A549 (cell line): ENCODE results near the gene PLEKHA4.

Experiments used
- BHLHE40 ChIP-seq: IDR thresholded peaks from 2 replicates; pipeline ENCODE4 v1.6.1; 2012; ENCODE audit warnings: low read depth, low read length, inconsistent platforms
- KDM1A ChIP-seq: fragments of 200-600 bp; sonication (generic); IDR thresholded peaks from 2 replicates; pipeline ENCODE4 v1.6.1; 2016; ENCODE audit warnings: low read depth, mild to moderate bottlenecking
- TF ChIP-seq, protein P1 (sequence below): fragments of 250-450 bp; sonication (Bioruptor Pico); IDR thresholded peaks from 2 replicates; pipeline ENCODE4 v1.5.0; 2020; ENCODE audit warnings: low read depth, mild to moderate bottlenecking, moderate library complexity
- TF ChIP-seq, protein P2 (sequence below): fragments of >200 bp; sonication (Bioruptor Twin); formaldehyde crosslinking; IDR thresholded peaks from 3 replicates; pipeline ENCODE4 v1.5.1; 2016
- TF ChIP-seq, protein P3 (sequence below): fragments of 200-600 bp; sonication (generic); IDR thresholded peaks from 2 replicates; pipeline ENCODE4 v1.6.1; 2016; ENCODE audit warnings: antibody characterized with exemption, mild to moderate bottlenecking, moderate library complexity

DNA sequence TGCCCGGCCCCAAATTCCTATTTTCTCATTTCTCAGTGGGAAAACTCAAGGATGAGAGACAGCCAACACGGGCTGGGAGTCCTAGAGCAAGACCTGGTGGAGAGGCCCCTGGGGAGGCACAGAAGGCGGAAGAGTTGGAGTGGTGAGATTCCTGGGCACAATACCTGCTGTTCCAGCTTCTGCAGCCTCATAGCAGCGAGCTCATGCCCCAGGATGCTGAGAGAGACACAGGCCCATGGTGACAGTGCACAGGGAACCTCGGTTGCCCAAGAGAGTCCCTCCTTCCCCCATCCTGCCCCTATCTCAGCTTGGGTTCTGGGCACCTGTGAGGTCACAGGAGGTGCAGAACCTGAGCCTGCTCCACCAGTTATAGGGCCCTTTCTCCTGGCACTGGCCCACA, 28.8 kb upstream of the PLEKHA4 start:
- TF ChIP-seq BHLHE40 (no peak), KDM1A (no peak)
- TF ChIP-seq, protein P1, sequence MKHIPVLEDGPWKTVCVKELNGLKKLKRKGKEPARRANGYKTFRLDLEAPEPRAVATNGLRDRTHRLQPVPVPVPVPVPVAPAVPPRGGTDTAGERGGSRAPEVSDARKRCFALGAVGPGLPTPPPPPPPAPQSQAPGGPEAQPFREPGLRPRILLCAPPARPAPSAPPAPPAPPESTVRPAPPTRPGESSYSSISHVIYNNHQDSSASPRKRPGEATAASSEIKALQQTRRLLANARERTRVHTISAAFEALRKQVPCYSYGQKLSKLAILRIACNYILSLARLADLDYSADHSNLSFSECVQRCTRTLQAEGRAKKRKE (CRISPR knock-in tag): no peak
- TF ChIP-seq, protein P2, sequence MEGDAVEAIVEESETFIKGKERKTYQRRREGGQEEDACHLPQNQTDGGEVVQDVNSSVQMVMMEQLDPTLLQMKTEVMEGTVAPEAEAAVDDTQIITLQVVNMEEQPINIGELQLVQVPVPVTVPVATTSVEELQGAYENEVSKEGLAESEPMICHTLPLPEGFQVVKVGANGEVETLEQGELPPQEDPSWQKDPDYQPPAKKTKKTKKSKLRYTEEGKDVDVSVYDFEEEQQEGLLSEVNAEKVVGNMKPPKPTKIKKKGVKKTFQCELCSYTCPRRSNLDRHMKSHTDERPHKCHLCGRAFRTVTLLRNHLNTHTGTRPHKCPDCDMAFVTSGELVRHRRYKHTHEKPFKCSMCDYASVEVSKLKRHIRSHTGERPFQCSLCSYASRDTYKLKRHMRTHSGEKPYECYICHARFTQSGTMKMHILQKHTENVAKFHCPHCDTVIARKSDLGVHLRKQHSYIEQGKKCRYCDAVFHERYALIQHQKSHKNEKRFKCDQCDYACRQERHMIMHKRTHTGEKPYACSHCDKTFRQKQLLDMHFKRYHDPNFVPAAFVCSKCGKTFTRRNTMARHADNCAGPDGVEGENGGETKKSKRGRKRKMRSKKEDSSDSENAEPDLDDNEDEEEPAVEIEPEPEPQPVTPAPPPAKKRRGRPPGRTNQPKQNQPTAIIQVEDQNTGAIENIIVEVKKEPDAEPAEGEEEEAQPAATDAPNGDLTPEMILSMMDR: no peak
- TF ChIP-seq, protein P3, sequence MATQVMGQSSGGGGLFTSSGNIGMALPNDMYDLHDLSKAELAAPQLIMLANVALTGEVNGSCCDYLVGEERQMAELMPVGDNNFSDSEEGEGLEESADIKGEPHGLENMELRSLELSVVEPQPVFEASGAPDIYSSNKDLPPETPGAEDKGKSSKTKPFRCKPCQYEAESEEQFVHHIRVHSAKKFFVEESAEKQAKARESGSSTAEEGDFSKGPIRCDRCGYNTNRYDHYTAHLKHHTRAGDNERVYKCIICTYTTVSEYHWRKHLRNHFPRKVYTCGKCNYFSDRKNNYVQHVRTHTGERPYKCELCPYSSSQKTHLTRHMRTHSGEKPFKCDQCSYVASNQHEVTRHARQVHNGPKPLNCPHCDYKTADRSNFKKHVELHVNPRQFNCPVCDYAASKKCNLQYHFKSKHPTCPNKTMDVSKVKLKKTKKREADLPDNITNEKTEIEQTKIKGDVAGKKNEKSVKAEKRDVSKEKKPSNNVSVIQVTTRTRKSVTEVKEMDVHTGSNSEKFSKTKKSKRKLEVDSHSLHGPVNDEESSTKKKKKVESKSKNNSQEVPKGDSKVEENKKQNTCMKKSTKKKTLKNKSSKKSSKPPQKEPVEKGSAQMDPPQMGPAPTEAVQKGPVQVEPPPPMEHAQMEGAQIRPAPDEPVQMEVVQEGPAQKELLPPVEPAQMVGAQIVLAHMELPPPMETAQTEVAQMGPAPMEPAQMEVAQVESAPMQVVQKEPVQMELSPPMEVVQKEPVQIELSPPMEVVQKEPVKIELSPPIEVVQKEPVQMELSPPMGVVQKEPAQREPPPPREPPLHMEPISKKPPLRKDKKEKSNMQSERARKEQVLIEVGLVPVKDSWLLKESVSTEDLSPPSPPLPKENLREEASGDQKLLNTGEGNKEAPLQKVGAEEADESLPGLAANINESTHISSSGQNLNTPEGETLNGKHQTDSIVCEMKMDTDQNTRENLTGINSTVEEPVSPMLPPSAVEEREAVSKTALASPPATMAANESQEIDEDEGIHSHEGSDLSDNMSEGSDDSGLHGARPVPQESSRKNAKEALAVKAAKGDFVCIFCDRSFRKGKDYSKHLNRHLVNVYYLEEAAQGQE: no peak
